LNCAP (cell line): ENCODE results near the gene C6orf141.

Experiments used
- TF ChIP-seq, protein P1 (sequence below): fragments of 450-650 bp; IDR thresholded peaks from 2 replicates; pipeline ENCODE4 v1.5.1; 2017; ENCODE audit warnings: mild to moderate bottlenecking

Gene C6orf141

DNA sequence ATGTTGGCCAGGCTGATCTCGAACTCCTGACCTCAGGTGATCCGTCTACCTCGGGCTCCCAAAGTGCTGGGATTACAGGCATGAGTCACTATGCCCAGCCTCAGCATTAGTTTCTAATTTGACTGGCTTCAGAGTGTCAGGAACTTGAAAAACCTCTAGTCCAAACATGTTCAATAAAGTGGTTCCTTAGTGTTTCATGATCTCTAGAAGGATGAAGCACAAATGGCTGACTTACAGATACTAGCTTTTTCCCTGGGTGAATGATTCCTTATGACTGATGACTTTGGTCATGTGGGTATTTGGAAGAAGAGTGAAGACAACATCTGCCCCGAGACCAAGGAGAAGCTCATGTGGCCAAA is 34.3 kb upstream of the C6orf141 start:
- TF ChIP-seq, protein P1, sequence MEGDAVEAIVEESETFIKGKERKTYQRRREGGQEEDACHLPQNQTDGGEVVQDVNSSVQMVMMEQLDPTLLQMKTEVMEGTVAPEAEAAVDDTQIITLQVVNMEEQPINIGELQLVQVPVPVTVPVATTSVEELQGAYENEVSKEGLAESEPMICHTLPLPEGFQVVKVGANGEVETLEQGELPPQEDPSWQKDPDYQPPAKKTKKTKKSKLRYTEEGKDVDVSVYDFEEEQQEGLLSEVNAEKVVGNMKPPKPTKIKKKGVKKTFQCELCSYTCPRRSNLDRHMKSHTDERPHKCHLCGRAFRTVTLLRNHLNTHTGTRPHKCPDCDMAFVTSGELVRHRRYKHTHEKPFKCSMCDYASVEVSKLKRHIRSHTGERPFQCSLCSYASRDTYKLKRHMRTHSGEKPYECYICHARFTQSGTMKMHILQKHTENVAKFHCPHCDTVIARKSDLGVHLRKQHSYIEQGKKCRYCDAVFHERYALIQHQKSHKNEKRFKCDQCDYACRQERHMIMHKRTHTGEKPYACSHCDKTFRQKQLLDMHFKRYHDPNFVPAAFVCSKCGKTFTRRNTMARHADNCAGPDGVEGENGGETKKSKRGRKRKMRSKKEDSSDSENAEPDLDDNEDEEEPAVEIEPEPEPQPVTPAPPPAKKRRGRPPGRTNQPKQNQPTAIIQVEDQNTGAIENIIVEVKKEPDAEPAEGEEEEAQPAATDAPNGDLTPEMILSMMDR: no peak

GRCh38 chr6:49517919-49518318 is 32.5 kb upstream of the C6orf141 start:
- TF ChIP-seq, protein P1: no peak

- TF ChIP-seq, protein P1: no peak
Measured at GRCh38 chr6:49519660-49520059, 30.8 kb upstream of the C6orf141 start.

GRCh38 chr6:49522710-49523593 is 27.5 kb upstream of the C6orf141 start:
- TF ChIP-seq, protein P1: no peak

GRCh38 chr6:49523901-49524300 is 26.6 kb upstream of the C6orf141 start:
- TF ChIP-seq, protein P1: no peak

GRCh38 chr6:49524541-49524940 is 25.9 kb upstream of the C6orf141 start:
- TF ChIP-seq, protein P1: no peak

GRCh38 chr6:49526598-49526997 is 23.9 kb upstream of the C6orf141 start:
- TF ChIP-seq, protein P1: no peak
